ENCODE data around the gene MAB21L3.
A peak's percentile ranks its signal among the peaks of the same experiment; 100 is the strongest.

Gene MAB21L3

DNA sequence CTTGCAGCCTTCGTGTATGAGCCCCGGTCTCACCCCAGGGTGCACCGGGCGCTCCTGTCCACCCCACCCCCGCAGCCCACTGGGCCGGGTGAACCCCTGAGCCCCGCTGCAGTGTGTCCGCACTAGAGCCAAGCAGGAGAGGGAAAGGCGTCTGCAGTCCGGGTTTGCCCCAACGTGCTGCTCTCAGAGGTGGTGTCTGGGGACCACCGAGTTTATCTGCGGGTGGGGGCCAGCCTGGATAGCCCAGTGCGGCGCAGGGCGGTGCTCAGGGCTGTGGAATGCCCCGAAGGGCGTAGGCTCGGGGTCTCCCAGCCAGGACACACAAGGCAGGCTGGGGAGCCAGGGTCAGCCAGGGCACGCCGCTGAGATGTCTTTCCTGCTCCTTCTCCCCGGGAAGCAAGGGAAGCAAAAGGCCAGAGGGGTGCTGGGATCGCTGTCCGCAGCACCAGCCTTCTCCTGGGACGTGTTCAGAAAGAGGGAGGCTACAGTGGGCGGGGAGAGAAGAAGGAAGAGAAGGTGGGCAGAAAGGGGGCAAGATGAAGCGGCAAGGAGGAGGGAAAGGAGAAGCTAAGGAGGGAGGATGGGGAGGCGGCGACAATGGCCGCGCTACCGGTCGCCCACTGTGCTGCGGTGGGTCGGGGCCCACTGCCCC, 56.6 kb downstream of the MAB21L3 start:
- no peak for DNase-seq

DNA sequence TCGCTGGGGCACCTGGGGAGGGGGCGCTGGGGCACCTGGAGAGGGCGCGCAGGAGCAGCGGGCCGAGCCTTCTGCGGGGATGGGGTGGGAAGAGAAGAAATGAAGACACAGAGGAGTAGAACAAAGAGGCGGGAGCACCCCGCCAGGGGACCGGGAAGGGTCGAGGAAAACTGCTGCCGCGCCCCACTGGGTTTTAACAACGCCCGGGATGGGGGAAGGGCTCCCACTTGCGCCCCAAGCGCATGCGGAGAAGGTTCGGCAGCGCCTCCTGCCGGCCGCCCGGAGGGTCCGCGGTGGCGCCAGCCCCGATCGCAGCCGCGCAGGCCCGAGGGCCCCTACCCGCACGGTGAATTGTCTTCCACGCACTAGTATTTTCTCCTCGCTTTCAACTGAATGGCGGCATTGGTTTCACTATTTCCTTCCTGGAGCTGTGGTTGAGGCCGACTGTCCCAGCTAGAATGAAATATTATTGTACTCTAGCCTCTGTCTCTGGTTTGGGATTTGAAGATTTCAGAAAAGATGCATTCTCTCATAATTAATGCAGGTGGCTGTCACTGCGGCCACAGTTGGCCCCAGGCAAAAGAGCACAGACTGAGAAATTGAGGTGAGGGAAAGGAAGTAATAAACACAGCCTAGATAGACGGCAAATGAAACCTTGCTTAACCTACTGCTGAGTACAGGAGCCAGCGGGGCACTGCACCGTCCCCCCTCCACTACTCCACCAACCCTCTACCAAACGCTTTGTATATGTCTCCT, 57.3 kb downstream of the MAB21L3 start:
- peak; percentile 6 for DNase-seq

DNA sequence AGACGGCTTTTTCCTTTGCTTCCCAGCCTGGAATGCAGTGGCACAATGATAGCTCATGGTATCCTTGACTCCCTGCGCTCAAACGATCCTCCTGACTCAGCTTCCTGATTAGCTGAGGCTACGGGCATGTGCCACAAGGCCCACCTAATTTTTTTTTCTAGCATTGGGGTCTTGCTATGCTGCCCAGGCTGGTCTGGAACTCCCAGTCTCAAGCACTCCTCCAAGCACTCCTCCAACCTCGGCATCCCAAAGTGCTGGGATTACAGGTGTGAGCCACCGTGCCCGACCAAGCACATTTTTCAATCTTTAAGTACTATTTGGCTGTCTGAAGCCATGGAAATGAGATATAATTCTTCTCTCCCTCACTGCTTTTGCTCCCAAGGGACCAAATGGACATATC, 58.7 kb downstream of the MAB21L3 start:
- no peak for DNase-seq

DNA sequence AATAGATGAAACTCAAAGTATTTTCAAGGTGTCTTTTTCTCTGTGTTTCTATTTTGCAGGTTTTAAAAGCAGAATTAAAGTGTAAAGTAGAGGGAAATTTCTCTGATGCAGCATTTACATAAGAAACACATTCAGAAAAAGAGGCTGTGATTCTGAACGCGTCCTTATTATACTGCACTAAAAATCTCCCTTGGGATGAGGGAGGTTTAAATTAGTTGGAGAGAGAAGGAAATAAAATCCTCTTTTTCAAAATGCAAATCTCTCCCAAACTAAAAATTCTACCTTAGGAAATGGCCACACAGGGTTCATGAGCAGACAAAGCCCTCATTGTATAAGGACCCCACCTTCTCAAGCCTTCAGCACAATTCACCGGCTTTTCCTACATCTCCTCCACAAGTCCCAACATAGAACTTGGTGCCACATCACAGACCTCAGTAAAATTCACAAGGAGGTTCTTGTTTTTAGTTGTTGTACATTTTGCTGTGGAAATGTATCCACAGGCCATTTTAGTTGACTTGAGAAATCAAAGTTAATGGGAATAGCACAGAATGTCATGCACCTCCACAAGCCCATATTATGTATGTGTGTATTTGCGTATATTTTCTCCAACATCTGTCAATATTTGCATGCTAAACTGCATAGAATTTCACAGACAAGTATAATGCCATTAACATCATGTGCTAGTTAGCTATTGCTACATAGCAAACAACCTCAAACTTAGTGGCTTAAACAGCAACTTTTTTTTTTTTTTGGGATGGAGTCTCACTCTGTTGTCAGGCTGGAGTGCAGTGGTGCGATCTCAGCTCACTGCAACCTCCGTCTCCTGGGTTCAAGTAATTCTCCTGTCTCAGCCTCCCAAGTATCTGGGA, 59.8 kb downstream of the MAB21L3 start:
- DNase-seq = no peak

DNA sequence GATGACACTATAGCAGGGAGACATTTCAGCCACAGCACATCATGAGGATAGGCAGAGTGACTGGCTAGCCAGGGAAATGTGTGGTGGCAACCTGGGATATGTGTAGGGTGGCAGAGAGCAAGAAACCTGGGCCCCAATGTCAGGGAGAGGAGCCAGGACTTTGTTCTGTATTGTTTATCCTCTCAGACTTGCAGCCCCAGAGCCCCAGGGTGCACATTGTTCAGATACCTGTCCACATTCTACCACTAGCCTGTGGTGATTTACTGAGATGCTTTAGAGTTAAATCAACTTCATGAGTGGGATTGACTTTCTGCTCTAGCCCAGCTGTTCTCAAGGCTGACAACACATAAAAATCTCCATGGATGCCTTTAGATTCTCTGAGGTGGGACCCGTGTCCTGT, 61.5 kb downstream of the MAB21L3 start:
- no peak for DNase-seq

DNA sequence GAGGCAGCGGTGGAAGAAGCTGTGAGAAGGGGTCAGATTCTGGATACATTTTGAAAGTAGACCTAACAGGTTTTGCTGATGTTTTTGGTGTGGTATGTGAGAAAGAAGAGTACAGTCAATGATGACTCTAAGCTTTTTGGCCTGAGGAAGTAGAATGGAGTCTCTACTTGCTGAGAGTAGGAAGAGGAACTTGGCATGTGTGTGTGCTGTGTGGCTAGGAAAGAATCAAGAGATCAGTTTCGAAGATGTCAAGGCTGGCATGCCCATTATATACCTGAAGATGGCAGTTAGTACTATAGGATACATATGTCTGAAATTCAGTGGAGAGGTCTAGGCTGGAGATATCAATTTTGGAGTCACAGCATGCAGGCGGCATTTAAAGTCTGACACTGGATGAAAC, 64.4 kb downstream of the MAB21L3 start:
- no peak for DNase-seq

DNA sequence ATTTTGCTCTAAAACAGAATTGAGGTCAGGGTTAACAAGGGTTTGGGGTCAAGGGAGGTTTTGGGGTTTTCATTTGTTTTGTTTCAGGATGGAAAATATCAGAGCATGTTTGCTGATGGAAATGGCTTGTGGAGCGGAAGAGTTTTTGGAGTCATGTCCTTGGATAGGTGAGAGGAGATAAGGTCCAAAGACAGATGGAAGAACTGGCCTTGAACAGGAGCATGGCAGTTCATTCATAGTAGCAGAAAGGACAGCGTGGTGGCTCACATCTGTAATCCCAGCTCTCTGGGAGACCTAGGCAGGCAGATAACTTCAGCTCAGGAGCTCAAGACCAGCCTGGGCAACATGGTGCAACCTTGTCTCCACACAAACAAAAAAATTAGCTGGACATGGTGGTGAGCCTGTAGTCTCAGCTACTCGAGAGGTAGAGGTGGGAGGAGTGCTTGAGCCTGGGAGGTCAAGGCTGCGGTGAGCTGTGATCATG, 65.1 kb downstream of the MAB21L3 start:
- DNase-seq = no peak

DNA sequence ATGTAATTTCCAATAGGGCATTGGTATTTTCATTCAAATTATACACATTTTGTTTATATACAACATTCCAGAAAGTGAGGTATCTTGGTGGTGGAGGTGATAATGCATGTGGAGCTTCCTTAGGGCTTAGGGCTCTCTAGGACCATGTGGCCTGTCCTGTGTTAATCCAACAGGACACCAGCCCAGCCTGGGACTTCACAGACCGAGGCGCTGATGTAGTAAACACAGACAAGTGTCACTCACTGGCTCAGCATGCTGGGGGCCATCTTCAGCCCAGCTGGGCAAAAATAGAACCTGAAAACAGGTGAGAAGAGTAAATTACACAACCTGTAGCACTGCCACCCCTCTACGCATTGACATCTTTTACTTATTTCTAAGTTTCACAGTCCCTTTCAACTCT, 66.7 kb downstream of the MAB21L3 start:
- no peak for DNase-seq

DNA sequence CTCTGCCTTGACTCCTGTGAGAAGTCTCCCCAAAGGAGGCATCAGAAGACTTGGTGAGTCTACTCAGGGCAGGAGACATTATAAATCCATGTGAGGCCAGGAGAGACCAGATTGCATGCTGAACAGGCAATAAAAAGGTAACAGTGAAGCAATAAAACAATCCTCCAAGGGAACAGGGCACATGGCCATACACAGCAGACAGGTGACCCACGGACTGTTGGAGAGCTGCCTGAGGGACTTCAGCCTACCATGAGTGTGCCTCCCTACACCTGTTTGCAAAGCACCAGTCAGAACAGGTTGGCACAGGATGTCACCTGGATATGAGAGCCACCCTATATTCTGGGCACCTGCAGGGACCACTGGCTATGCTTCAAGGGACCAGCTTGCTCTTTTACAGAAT, 67.6 kb downstream of the MAB21L3 start:
- DNase-seq = no peak

DNA sequence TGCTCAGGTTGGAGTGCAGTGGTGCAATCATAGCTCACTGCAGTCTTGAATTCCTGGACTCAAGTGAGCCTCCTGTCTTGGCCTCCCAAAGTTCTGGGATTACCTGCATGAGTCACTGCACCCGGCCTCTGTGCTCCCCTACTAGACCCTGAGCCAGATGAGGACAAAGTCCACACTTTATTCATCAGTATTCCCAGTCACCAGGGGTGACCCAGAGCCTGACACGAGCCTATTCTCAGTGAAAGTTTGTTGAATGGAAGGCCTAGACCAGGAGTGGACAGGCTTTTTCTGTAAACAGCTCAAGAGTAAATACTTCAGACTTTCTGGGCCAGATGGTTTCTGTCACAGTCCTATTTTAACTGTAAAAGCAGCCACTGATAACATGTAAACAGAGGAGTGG, 68.2 kb downstream of the MAB21L3 start:
- DNase-seq = no peak

DNA sequence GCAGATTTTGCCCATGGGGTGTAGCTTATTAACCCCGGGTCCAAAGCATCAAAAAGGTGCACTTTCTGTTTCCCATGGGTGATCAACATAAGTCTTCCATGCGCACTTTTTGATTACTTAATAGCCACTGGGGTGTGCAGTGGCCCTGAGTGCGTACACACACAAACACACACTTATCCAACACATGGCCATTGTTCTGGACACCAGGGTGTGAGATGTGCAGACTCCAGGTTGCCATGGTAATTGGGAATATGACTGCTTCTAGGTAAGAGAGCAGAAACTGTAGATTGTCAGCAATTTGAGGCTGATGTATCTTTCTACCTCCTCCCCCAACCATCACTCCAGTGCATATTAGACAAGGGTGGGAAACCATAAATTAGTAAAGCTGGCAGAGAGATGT, 68.8 kb downstream of the MAB21L3 start:
- no peak for DNase-seq

DNA sequence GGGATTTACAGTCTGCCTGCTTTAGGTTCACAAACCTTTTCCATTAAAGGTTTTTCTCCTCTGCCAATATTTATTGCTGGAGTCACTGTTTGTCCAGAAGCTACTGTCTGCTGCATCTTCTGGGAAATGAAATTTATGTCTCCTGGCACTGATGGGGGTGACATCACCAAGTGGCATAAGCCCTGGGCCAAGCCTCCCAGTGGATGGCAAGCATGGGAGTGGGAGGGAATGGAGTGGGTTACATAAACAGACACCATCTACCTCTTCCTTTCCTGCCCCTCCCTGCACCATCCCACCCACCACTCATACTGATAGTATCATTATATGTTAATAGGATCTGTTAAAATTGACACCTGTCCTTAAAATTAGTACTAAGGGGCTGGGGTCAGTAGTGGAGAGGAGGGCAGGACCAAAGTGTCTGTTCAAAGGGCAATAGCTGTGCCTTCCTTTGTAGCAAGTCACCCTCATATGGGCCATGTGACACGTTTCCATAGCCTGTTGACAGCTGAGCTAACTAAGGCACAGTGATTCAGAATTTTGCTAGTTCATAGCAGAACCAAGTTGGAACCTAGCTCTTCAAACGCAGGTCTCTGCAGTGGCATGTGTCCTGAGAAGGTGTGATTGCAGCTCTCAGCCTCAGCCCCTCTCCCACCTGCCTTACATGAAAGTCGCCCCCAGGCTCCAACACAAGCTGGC, 71.0 kb downstream of the MAB21L3 start:
- no peak for DNase-seq
